ENCODE data around the gene AK3. TPM values are rescaled to one million over a fixed set of nuclear protein-coding genes. Genes with fewer than 3 reads are reported as not detected.

The AK3 gene
- total and polyA plus RNA-seq, 8 donors: 26.1 to 108 (median 66.1) TPM

- H3K4me3 ChIP-seq: peak overlapping the region; percentile 2 to 31 (median 10)
- no peaks in the 10 kb centered on the region for H3K36me3 ChIP-seq
- TF ChIP-seq POLR2AphosphoS5 (IDR thresholded peaks at IDR 0.05): no peak
- TF ChIP-seq CTCF (IDR thresholded peaks at IDR 0.05): no peak
- TF ChIP-seq POLR2A (IDR thresholded peaks at IDR 0.05): no peak
- TF ChIP-seq EP300 (IDR thresholded peaks at IDR 0.05): no peak
- peak overlapping the region in 3 of 5 donors; percentile 47 to 73 (median 61) for H3K27ac ChIP-seq
- no peaks in the 10 kb centered on the region for H3K9me3 ChIP-seq
- DNase-seq: peak in 1 of 2 donors; percentile 53
- 36 to 51% (median 43%) methylated on average over 14 of the region's 14 CpGs for WGBS, 5 donors
- no peaks in the 10 kb centered on the region for H3K27me3 ChIP-seq
- H3K4me1 ChIP-seq: peaks cover 4 to 40% (median 18%) of the 10 kb centered on the region in 4 donors
- intact Hi-C loops (cut with DNase I; ENCODE audit: low total_unique reads): loop anchor here (10.0 kb wide), 2 partner anchors 162 to 222 kb away; partner anchors contain the start of gene JAK2
Observed at GRCh38 chr9:4762886-4763541, 22.0 kb upstream of the AK3 start.

- TF ChIP-seq CTCF (IDR thresholded peaks at IDR 0.05): peak in 5 of 7 experiments; percentile 70 to 85 (median 79)
- TF ChIP-seq EP300 (IDR thresholded peaks at IDR 0.05): no peak
- peak in 2 of 3 donors; percentile 9 to 74 for TF ChIP-seq POLR2AphosphoS5 (IDR thresholded peaks at IDR 0.05)
- TF ChIP-seq POLR2A (IDR thresholded peaks at IDR 0.05): no peak
- H3K4me3 ChIP-seq: peak overlapping the region; percentile 2 to 31 (median 10)
- intact Hi-C loops (cut with DNase I; ENCODE audit: low total_unique reads): loop anchor here (10.0 kb wide), 2 partner anchors 163 to 223 kb away; partner anchors contain the start of gene JAK2
- no peaks in the 10 kb centered on the region for H3K9me3 ChIP-seq
- peak overlapping the region in 3 of 5 donors; percentile 47 to 73 (median 61) for H3K27ac ChIP-seq
- H3K4me1 ChIP-seq: peaks cover 4 to 40% (median 18%) of the 10 kb centered on the region in 4 donors
- no peaks in the 10 kb centered on the region for H3K27me3 ChIP-seq
- peak; percentile 88 to 92 for DNase-seq
- WGBS, 5 donors: 20 to 29% (median 22%) methylated on average over 22 of the region's 22 CpGs
- H3K36me3 ChIP-seq: no peaks in the 10 kb centered on the region
Observed at GRCh38 chr9:4762108-4762885, 21.3 kb upstream of the AK3 start.

DNA sequence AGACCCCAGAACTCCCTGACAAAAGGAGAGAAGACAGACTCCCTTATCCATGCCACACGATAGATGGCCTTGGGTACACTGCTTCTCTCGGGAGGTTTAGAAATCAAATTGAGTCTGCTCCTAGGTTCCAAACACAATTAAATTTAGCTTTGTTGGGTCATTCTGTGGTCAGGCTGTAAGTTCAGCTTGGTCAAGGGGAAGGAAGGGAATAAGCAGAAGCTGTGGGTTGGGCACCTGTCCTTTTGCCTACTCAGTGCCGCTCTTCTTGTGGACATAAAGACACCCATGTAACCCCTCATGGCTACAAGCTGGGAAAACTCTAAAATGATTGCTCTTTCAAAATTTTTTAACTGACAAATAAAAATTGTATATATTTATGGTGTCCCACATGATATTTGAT, 19.1 kb upstream of the AK3 start:
- Histone ChIP-seq H3K4me3 (no peak overlapping the region), H3K27ac (peak overlapping the region in 1 of 5 donors; percentile 24), H3K27me3 (no peaks in the 10 kb centered on the region), H3K36me3 (no peaks in the 10 kb centered on the region), H3K4me1 (peaks cover 4 to 40% (median 18%) of the 10 kb centered on the region in 4 donors), H3K9me3 (no peaks in the 10 kb centered on the region)
- DNase-seq: peak in 1 of 2 donors; percentile 24
- intact Hi-C loops (cut with DNase I; ENCODE audit: low total_unique reads): loop anchor here (10.0 kb wide), 2 partner anchors 165 to 225 kb away; partner anchors contain the start of gene JAK2
- no peak for TF ChIP-seq CTCF (IDR thresholded peaks at IDR 0.05)
- 67 to 83% (median 81%) methylated on average over 3 of the region's 3 CpGs for WGBS, 5 donors

- no peaks in the 10 kb centered on the region for H3K27me3 ChIP-seq
- intact Hi-C loops (cut with DNase I; ENCODE audit: low total_unique reads): loop anchor here (10.0 kb wide), 1 partner anchor 838 kb away; no protein-coding TSS in a partner anchor
- no peak overlapping the region for H3K4me3 ChIP-seq
- H3K9me3 ChIP-seq: no peaks in the 10 kb centered on the region
- peak in 1 of 2 donors; percentile 29 for DNase-seq
- peak overlapping the region in 1 of 5 donors; percentile 19 for H3K27ac ChIP-seq
- WGBS, 5 donors: 61 to 74% (median 69%) methylated on average over 4 of the region's 4 CpGs
- TF ChIP-seq CTCF (IDR thresholded peaks at IDR 0.05) (no peak), EP300 (IDR thresholded peaks at IDR 0.05) (no peak), POLR2A (IDR thresholded peaks at IDR 0.05) (no peak), POLR2AphosphoS5 (IDR thresholded peaks at IDR 0.05) (no peak)
- peaks cover 0 to 14% (median 6%) of the 10 kb centered on the region in 4 donors for H3K4me1 ChIP-seq
- H3K36me3 ChIP-seq: no peaks in the 10 kb centered on the region
Observed at GRCh38 chr9:4756420-4756819, 15.4 kb upstream of the AK3 start.

Data from stomach (tissue), 9 donors.